ENCODE results near the gene KLHL30. TPM values are rescaled to one million over a fixed set of nuclear protein-coding genes. Genes with fewer than 3 reads are reported as not detected.

The KLHL30 gene
- total RNA-seq, 2 experiments from 2014 or later: not detected

DNA sequence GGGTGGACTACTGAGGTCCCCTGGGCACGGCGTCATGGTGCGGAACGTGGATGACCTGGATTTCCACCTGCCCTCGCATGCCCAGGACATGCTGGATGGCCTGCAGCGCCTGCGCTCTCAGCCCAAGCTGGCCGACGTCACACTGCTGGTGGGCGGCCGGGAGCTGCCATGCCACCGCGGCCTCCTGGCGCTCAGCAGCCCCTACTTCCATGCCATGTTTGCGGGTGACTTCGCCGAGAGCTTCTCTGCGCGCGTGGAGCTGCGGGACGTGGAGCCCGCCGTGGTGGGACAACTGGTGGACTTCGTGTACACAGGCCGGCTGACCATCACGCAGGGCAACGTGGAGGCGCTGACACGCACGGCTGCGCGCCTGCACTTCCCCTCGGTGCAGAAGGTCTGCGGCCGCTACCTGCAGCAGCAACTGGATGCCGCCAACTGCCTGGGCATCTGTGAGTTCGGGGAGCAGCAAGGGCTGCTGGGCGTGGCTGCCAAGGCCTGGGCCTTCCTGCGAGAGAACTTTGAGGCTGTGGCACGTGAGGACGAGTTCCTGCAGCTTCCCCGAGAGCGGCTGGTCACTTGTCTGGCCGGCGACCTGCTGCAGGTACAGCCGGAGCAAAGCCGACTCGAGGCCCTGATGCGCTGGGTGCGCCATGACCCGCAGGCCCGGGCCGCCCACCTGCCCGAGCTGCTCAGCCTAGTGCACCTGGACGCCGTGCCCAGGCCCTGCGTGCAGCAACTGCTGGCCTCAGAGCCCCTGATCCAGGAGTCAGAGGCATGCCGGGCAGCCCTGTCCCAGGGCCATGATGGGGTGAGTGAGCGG lies 2.5 kb downstream of the KLHL30 start:
- Mint-ChIP-seq H3K4me3 (no peak overlapping the region), H3K27ac (no peak overlapping the region), H3K9me3 (ENCODE audit: low read depth) (no peaks in the 10 kb centered on the region)

DNA sequence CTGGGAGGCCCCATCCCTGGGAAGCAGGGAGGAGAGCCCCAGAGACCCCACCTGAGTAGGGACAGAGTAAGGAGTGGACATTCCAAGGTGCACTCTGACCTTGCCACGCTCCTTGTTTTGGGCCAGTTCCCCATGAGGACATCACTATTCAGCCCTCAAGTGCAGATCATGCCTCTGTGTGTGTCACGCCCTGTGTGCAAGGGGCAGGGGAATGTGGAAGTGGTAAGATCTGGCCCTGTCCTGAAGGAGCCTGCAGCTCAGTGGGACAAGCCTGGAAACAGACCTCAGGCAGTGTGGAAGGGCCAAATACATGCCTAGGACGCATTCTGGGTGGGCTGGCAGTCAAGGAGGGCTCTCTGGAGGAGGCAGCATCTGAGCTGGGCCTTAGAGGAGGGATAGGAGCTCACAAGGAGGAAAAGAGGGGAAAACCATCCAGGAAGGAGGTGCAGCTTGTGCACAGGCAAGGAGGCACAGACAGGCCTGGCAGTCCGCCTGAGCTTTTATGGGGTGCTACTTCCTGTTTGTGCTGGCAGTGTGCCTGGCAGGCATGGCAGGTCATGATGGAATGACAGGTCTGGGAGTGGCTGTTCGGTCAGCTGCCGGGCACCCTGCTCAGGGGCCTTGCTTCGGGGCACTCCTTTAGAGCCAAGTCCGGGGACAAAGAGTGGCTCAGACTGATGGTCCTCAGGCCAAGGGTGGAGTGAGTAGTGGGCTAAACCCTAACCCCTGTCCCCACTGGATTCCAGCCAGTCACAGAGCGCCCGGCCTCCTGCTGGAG lies 3.3 kb downstream of the KLHL30 start:
- ATAC-seq (no peak), DNase-seq (no peak)
- no peak overlapping the region for H3K4me3 Mint-ChIP-seq
- peak overlapping the region; percentile 37 for H3K27ac Mint-ChIP-seq
- CTCF ChIA-PET: interaction anchor here (0.9 kb wide), 1 partner anchor 26 kb away, joined by 4 read pairs; no protein-coding TSS in a partner anchor
- no peaks in the 10 kb centered on the region for H3K36me3 Mint-ChIP-seq (ENCODE audit: low read depth)
- H3K27me3 Mint-ChIP-seq: no peaks in the 10 kb centered on the region
- H3K4me1 Mint-ChIP-seq: peaks cover 3% of the 10 kb centered on the region
- POLR2A ChIA-PET: no interaction called here
- H3K9me3 Mint-ChIP-seq (ENCODE audit: low read depth): no peaks in the 10 kb centered on the region
- intact Hi-C loops (cut with DNase I, micrococcal nuclease): no loop called here

More for the DNA sequence above, 2.5 kb downstream of the KLHL30 start:
- ChIA-PET CTCF (interaction anchor here (0.9 kb wide), 1 partner anchor 25 kb away, joined by 4 read pairs; no protein-coding TSS in a partner anchor), POLR2A (no interaction called here)
- no peak for ATAC-seq
- peaks cover 3% of the 10 kb centered on the region for H3K4me1 Mint-ChIP-seq
- H3K27me3 Mint-ChIP-seq: no peaks in the 10 kb centered on the region
- DNase-seq: no peak
- H3K36me3 Mint-ChIP-seq (ENCODE audit: low read depth): no peaks in the 10 kb centered on the region
- intact Hi-C loops (cut with DNase I, micrococcal nuclease): no loop called here

GRCh38 chr2:238142382-238143205 lies 4.1 kb downstream of the KLHL30 start:
- ChIA-PET POLR2A (interaction anchor here (0.6 kb wide), 1 partner anchor 418 kb away, joined by 5 read pairs; no protein-coding TSS in a partner anchor), CTCF (no interaction called here)
- intact Hi-C loops (cut with DNase I, micrococcal nuclease): no loop called here
- Mint-ChIP-seq H3K27ac (no peak overlapping the region), H3K27me3 (no peaks in the 10 kb centered on the region), H3K36me3 (ENCODE audit: low read depth) (no peaks in the 10 kb centered on the region), H3K9me3 (ENCODE audit: low read depth) (no peaks in the 10 kb centered on the region), H3K4me3 (no peak overlapping the region), H3K4me1 (peaks cover 3% of the 10 kb centered on the region)
- DNase-seq (no peak), ATAC-seq (no peak)

DNA sequence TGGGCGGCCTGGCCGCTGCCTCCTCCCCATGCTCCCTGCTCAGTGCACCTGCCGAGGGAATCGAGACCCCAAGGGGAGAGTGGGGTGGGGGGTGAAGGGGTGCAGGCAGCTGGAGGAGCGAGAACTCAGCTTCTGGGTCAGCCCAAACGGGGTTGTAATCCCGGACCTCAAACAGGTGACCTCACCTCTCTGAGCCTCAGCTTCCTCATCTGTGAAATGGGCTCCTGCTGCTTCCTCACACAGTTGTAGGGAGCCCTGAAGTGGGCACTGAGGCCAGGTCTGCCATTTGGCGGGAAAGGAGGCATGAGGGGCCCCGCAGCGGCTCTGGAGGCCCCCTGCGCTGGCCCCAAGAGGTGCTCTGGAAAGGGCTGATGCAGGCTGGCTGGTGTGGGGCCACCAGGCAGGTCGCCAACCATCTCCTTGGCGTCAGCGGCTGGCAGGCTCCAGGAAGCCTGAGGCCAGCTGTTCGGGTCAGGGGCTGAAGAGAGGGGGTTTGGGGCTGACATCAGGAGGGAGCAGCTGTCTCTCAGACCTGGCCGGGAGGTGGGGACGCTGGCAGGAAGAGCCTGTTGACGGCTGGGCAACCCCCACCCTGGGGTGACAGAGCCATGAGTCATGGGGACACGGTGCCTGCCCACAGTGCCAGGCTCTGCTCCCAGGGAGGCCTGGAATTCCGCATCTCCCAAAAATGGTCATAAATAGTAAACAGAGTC lies 4.9 kb downstream of the KLHL30 start:
- Mint-ChIP-seq H3K36me3 (ENCODE audit: low read depth) (no peaks in the 10 kb centered on the region), H3K27me3 (no peaks in the 10 kb centered on the region), H3K27ac (no peak overlapping the region), H3K9me3 (ENCODE audit: low read depth) (no peaks in the 10 kb centered on the region), H3K4me1 (peaks cover 3% of the 10 kb centered on the region), H3K4me3 (no peak overlapping the region)
- DNase-seq (peak; percentile 53), ATAC-seq (peak; percentile 66)
- intact Hi-C loops (cut with DNase I, micrococcal nuclease): no loop called here
- POLR2A ChIA-PET: interaction anchor here (0.6 kb wide), 1 partner anchor 419 kb away, joined by 5 read pairs; no protein-coding TSS in a partner anchor
- CTCF ChIA-PET: no interaction called here

- H3K27me3 Mint-ChIP-seq: no peaks in the 10 kb centered on the region
- POLR2A ChIA-PET: no interaction called here
- ATAC-seq (no peak), DNase-seq (no peak)
- H3K27ac Mint-ChIP-seq: no peak overlapping the region
- intact Hi-C loops (cut with DNase I, micrococcal nuclease): no loop called here
- peaks cover 3% of the 10 kb centered on the region for H3K4me1 Mint-ChIP-seq
- CTCF ChIA-PET: no interaction called here
- H3K9me3 Mint-ChIP-seq (ENCODE audit: low read depth): no peaks in the 10 kb centered on the region
- no peaks in the 10 kb centered on the region for H3K36me3 Mint-ChIP-seq (ENCODE audit: low read depth)
- H3K4me3 Mint-ChIP-seq: no peak overlapping the region
Observed at GRCh38 chr2:238144262-238144661, 5.8 kb downstream of the KLHL30 start.

DNA sequence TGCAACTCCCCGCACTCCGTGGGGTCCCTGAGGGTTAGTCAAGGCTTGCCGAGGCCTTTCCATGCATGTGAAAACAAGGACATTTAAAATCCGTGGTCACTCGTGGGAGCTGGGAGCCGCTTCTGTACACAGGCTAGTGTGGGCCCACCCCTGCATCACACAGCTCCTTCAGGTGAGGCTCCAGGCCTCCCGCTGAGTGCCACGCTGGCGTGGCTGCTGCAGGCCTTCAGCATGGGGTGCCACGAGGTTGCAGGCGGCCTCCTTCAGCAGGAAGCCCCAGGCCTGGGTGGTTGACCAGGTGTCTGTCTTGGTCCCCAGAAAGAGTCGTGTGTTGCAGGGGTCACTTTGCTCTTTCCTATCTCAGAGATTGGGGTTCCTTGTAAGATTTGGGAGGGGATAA lies 6.6 kb downstream of the KLHL30 start:
- ATAC-seq (no peak), DNase-seq (no peak)
- POLR2A ChIA-PET: no interaction called here
- H3K27ac Mint-ChIP-seq: no peak overlapping the region
- H3K4me1 Mint-ChIP-seq: peaks cover 3% of the 10 kb centered on the region
- intact Hi-C loops (cut with DNase I, micrococcal nuclease): no loop called here
- CTCF ChIA-PET: interaction anchor here (0.5 kb wide), 1 partner anchor 95 kb away, joined by 3 read pairs; the partner anchor contains the start of gene HES6
- no peaks in the 10 kb centered on the region for H3K9me3 Mint-ChIP-seq (ENCODE audit: low read depth)
- H3K4me3 Mint-ChIP-seq: no peak overlapping the region
- no peaks in the 10 kb centered on the region for H3K27me3 Mint-ChIP-seq
- H3K36me3 Mint-ChIP-seq (ENCODE audit: low read depth): no peaks in the 10 kb centered on the region

- no peak for DNase-seq
- ATAC-seq: no peak
- Mint-ChIP-seq H3K4me3 (no peak overlapping the region), H3K36me3 (ENCODE audit: low read depth) (no peaks in the 10 kb centered on the region), H3K4me1 (peaks cover 3% of the 10 kb centered on the region), H3K27ac (no peak overlapping the region), H3K27me3 (no peaks in the 10 kb centered on the region), H3K9me3 (ENCODE audit: low read depth) (no peaks in the 10 kb centered on the region)
- CTCF ChIA-PET: interaction anchor here (0.7 kb wide), 1 partner anchor 47 kb away, joined by 3 read pairs; no protein-coding TSS in a partner anchor
- intact Hi-C loops (cut with DNase I, micrococcal nuclease): no loop called here
- POLR2A ChIA-PET: no interaction called here
Observed at GRCh38 chr2:238145851-238146250, 7.4 kb downstream of the KLHL30 start.

DNA sequence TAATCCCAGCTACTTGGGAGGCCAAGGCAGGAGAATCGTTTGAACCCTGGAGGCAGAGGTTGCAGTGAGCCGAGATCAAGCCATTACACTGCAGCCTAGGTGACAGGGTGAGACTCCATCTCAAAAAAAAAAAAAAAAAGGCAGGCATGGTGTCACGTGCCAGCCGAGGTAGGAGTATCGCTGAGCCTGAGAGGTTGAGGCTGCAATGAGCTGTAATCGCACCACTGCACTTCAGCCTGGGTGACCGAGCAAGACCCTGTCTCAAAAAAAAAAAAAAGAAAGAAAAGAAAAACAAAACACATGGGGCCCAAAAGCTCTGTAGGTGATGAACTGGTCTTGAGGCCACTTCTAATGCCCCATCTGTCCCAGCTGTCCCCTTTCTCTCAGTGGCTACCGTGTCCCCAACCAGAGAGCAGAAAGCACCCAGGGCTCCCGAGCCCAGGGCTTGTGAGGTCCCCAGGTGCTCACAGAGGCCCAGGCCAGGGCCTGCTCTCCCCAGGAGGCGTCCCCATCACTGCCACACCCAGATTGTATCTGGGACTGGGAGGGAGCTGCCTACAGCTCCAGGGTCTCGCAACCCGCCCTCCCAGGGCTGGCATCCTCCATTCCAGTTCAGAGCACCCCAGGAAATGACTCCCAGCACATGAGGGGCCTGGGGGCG lies 8.5 kb downstream of the KLHL30 start:
- Mint-ChIP-seq H3K9me3 (ENCODE audit: low read depth) (no peaks in the 10 kb centered on the region), H3K36me3 (ENCODE audit: low read depth) (no peaks in the 10 kb centered on the region), H3K4me3 (no peak overlapping the region), H3K4me1 (no peaks in the 10 kb centered on the region), H3K27me3 (no peaks in the 10 kb centered on the region), H3K27ac (no peak overlapping the region)
- CTCF ChIA-PET: interaction anchor here (0.6 kb wide), 2 partner anchors 28 to 195 kb away, joined by 3 read pairs; no protein-coding TSS in a partner anchor
- POLR2A ChIA-PET: interaction anchor here (0.7 kb wide), 1 partner anchor 1763 kb away, joined by 3 read pairs; no protein-coding TSS in a partner anchor
- intact Hi-C loops (cut with DNase I, micrococcal nuclease): no loop called here
- DNase-seq (no peak), ATAC-seq (no peak)

- Mint-ChIP-seq H3K27me3 (no peaks in the 10 kb centered on the region), H3K36me3 (ENCODE audit: low read depth) (no peaks in the 10 kb centered on the region), H3K9me3 (ENCODE audit: low read depth) (peaks cover 1% of the 10 kb centered on the region), H3K27ac (no peak overlapping the region), H3K4me3 (no peak overlapping the region), H3K4me1 (no peaks in the 10 kb centered on the region)
- ChIA-PET POLR2A (no interaction called here), CTCF (no interaction called here)
- no peak for DNase-seq
- ATAC-seq: no peak
- intact Hi-C loops (cut with DNase I, micrococcal nuclease): no loop called here
Observed at GRCh38 chr2:238148981-238149380, 10.5 kb downstream of the KLHL30 start.

DNA sequence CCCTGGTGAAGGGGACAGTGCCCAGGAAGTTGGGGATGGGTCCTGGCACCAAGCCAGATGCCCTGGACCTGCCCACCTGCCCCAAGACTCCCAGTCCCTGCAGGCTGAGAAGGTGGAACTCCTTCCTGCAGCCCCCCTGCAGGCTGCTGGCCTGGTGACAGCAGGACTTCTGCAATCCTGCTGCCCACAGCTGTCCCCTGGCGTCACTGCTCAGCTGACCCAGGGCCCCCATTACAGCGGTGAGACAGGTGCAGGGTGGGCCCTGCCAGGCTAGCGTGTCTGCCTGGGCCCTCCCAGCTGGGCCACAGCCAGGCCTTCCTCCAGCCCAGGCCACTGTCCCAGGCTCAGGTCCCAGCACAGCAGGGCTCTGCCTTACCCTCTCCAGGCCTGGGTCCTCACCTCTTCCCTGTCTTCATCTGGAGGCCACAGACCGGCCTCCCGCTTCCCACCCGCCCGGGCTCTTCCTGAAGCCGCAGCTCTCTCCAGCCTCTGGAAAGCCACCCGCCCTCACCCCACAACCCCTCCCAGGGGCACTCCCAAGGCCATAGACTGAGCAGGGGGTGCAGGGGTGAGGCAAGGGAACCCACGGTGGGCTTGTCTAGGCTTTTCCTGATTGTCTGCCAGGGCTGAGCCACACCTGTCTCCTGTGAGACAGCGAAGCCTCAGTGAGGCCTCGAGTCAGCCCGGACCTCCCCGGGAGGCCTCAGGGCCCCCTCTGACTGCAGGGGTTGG lies 11.5 kb downstream of the KLHL30 start:
- no peaks in the 10 kb centered on the region for H3K27me3 Mint-ChIP-seq
- no peaks in the 10 kb centered on the region for H3K4me1 Mint-ChIP-seq
- ChIA-PET CTCF (no interaction called here), POLR2A (no interaction called here)
- no peak overlapping the region for H3K4me3 Mint-ChIP-seq
- no peaks in the 10 kb centered on the region for H3K36me3 Mint-ChIP-seq (ENCODE audit: low read depth)
- no peak for ATAC-seq
- intact Hi-C loops (cut with DNase I, micrococcal nuclease): no loop called here
- H3K9me3 Mint-ChIP-seq (ENCODE audit: low read depth): peaks cover 4% of the 10 kb centered on the region
- H3K27ac Mint-ChIP-seq: no peak overlapping the region
- DNase-seq: no peak

Data from activated CD4-positive, alpha-beta T cell treated with anti-CD3 and anti-CD28 coated beads for 36 hours (primary cell).